Measurements from ENCODE around the gene MYLK. TPM values are rescaled to one million over a fixed set of nuclear protein-coding genes. Genes with fewer than 3 reads are reported as not detected.

MYLK gene
- total and polyA plus RNA-seq, 10 of the 15 experiments (the other 5 are each of a cell fraction or from before 2014, with no cell fraction given), result 0.04 to 1.6 (median 0.42) TPM; not detected in 1

- Histone ChIP-seq H3K27me3 (replicated peaks in 1 of 2; ENCODE audit: control insufficient read depth in 2 of 2, insufficient read depth in 2 of 2, low read length in 1 of 2) (peaks cover 1 to 7% of the 10 kb centered on the region in 2 experiments; a peak in 3 of 4 replicates), H3K4me2 (ENCODE audit: control insufficient read depth, insufficient read depth) (no peak overlapping the region), H3K79me2 (ENCODE audit: control insufficient read depth, insufficient read depth, low read length) (no peaks in the 10 kb centered on the region), H3K9me3 (replicated peaks; ENCODE audit: control insufficient read depth, insufficient read depth, low read length) (no peaks in the 10 kb centered on the region), H2AFZ (ENCODE audit: control insufficient read depth, low read depth, low read length) (no peak overlapping the region), H3K27ac (ENCODE audit: control insufficient read depth, insufficient read depth) (no peak overlapping the region), H3K36me3 (ENCODE audit: control insufficient read depth in 2 of 2, insufficient read depth in 2 of 2, low read length in 1 of 2) (no peaks in the 10 kb centered on the region), H4K20me1 (ENCODE audit: control insufficient read depth, insufficient read depth) (no peaks in the 10 kb centered on the region), H3K9ac (ENCODE audit: control insufficient read depth, insufficient read depth, low read length) (no peak overlapping the region), H3K4me1 (ENCODE audit: control insufficient read depth, insufficient read depth, low read length) (no peaks in the 10 kb centered on the region), H3K4me3 (no peak overlapping the region)
- ChIA-PET SMC1A (ENCODE audit: uncharacterized antibody, unreplicated experiment) (no interaction called here), POLR2A (no interaction called here), RAD21 (ENCODE audit: unreplicated experiment) (no interaction called here), CTCF (no interaction called here)
- FAIRE-seq (no peak), DNase-seq (ENCODE audit: low read depth, low spot score) (no peak), ATAC-seq (no peak)
- BruUV-seq (replicated peaks), result no TSS peak
- TF ChIP-seq ATF2 (IDR thresholded peaks at IDR 0.05; ENCODE audit: low read length) (no peak), BACH1 (IDR thresholded peaks at IDR 0.05; ENCODE audit: borderline replicate concordance) (no peak), SUZ12 (IDR thresholded peaks at IDR 0.05; ENCODE audit: unreplicated experiment) (no peak), NR2C2 (IDR thresholded peaks at IDR 0.05; ENCODE audit: borderline replicate concordance, control insufficient read depth, insufficient read length, low read depth) (no peak), KDM1A (IDR thresholded peaks at IDR 0.05; ENCODE audit: borderline replicate concordance) (no peak), MYC (IDR thresholded peaks at IDR 0.05; ENCODE audit: insufficient read depth, insufficient read length, insufficient replicate concordance, low read length, severe bottlenecking) (no peak), HDAC2 (IDR thresholded peaks at IDR 0.05) (no peak), ATF7 (IDR thresholded peaks at IDR 0.05; ENCODE audit: low read depth) (no peak), MXI1 (IDR thresholded peaks at IDR 0.05; ENCODE audit: low read depth, low read length) (no peak), HSF1 (IDR thresholded peaks at IDR 0.05; ENCODE audit: low read depth, low read length) (no peak), EGR1 (IDR thresholded peaks at IDR 0.05; ENCODE audit: borderline replicate concordance in 1 of 2, low read depth in 2 of 2, low read length in 2 of 2) (no peak), RFX5 (IDR thresholded peaks at IDR 0.05; ENCODE audit: low read depth, low read length) (no peak), CHD4 (IDR thresholded peaks at IDR 0.05) (no peak), SUPT20H (IDR thresholded peaks at IDR 0.05; ENCODE audit: borderline replicate concordance, control insufficient read depth, low read depth, low read length) (no peak), CBFB (IDR thresholded peaks at IDR 0.05; ENCODE audit: low read depth) (no peak), CBX3 (IDR thresholded peaks at IDR 0.05; ENCODE audit: borderline replicate concordance, low read depth) (no peak)
- in situ Hi-C loops (cut with MboI), result no loop called here
- intact Hi-C loops (cut with micrococcal nuclease; ENCODE audit: unreplicated experiment), result loop anchor here (5.0 kb wide), 1 partner anchor 97 kb away; no protein-coding TSS in a partner anchor
These were observed 861 bp upstream of the MYLK start for GRCh38 chr3:123884993-123885392.
